ENCODE data around the gene HDAC4. TPM values are rescaled to one million over a fixed set of nuclear protein-coding genes. Genes with fewer than 3 reads are reported as not detected.

HDAC4 gene
- total RNA-seq, 4 donors from 2014 or later: 21.6 to 72.7 (median 35.2) TPM

DNA sequence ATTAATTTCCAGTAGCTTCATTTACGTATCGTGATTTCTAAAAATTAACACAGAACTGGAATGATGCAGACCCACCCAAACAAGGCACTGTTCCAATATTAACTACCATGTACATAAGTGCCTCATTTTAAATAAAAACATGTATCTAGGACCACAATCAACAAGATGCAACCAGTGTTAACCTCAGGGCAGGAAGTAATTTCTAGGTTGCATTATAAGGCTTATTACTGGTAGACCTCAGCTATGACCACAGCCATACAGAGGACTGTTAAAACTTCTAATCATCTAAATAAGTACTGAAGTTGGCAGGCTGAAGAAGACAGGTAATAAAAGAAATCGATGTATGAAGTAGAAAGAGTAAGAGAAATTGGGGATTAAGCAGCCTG is 262.9 kb downstream of the HDAC4 start:
- peaks cover 0 to 8% (median 0%) of the 10 kb centered on the region in 3 donors for H3K4me1 ChIP-seq
- intact Hi-C loops (cut with DNase I): no loop called here
- DNase-seq: no peak
- peak overlapping the region in 2 of 4 donors; percentile 6 to 49 for H3K27ac ChIP-seq
- WGBS, 2 donors: 79 to 91% methylated on average over 3 of the region's 3 CpGs
- H3K9me3 ChIP-seq: no peaks in the 10 kb centered on the region
- no peaks in the 10 kb centered on the region for H3K27me3 ChIP-seq
- peaks cover 17 to 100% (median 21%) of the 10 kb centered on the region in 3 donors for H3K36me3 ChIP-seq
- TF ChIP-seq POLR2A (IDR thresholded peaks at IDR 0.05): no peak
- TF ChIP-seq, protein P1, sequence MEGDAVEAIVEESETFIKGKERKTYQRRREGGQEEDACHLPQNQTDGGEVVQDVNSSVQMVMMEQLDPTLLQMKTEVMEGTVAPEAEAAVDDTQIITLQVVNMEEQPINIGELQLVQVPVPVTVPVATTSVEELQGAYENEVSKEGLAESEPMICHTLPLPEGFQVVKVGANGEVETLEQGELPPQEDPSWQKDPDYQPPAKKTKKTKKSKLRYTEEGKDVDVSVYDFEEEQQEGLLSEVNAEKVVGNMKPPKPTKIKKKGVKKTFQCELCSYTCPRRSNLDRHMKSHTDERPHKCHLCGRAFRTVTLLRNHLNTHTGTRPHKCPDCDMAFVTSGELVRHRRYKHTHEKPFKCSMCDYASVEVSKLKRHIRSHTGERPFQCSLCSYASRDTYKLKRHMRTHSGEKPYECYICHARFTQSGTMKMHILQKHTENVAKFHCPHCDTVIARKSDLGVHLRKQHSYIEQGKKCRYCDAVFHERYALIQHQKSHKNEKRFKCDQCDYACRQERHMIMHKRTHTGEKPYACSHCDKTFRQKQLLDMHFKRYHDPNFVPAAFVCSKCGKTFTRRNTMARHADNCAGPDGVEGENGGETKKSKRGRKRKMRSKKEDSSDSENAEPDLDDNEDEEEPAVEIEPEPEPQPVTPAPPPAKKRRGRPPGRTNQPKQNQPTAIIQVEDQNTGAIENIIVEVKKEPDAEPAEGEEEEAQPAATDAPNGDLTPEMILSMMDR (IDR thresholded peaks at IDR 0.05): no peak
- no peak overlapping the region for H3K4me3 ChIP-seq

- Histone ChIP-seq H3K9me3 (no peaks in the 10 kb centered on the region), H3K36me3 (peaks cover 17 to 100% (median 21%) of the 10 kb centered on the region in 3 donors), H3K4me1 (peaks cover 0 to 8% (median 0%) of the 10 kb centered on the region in 3 donors), H3K27me3 (no peaks in the 10 kb centered on the region), H3K27ac (peak overlapping the region in 2 of 4 donors; percentile 6 to 49), H3K4me3 (no peak overlapping the region)
- no peak for DNase-seq
- intact Hi-C loops (cut with DNase I): no loop called here
- 78 to 88% methylated on average over 7 to 11 of the region's 26 CpGs for WGBS, 2 donors
- no peak for TF ChIP-seq POLR2A (IDR thresholded peaks at IDR 0.05)
- TF ChIP-seq, protein P1 (IDR thresholded peaks at IDR 0.05): no peak
Measured at GRCh38 chr2:239137165-239137897, 263.5 kb downstream of the HDAC4 start.

- H3K36me3 ChIP-seq: peaks cover 16 to 100% (median 26%) of the 10 kb centered on the region in 3 donors
Measured at GRCh38 chr2:239136762-239137161, 264.1 kb downstream of the HDAC4 start.

DNA sequence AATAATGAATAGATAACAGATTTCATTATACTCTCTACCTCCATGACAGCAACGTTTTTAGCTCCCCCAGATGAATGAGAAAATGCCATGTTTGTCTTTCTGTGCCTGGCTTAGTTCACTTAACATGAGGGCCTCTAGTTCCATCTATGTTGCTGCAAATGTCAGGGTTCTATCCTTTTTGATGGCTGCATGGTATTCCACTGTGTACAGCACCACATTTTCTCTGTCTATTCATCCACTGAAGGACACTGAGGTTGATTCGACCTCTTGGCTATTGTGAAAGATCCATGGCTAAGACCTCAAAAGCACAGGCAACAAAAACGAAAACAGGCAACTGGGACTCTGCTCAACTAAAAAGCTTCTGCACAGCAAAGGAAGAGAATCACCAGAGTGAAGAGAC is 264.6 kb downstream of the HDAC4 start:
- WGBS, 2 donors: 75 to 86% methylated on average over 3 of the region's 3 CpGs
- DNase-seq: no peak

More at GRCh38 chr2:239136762-239137161, 264.1 kb downstream of the HDAC4 start:
- DNase-seq: no peak
- peaks cover 0 to 8% (median 0%) of the 10 kb centered on the region in 3 donors for H3K4me1 ChIP-seq
- intact Hi-C loops (cut with DNase I): no loop called here
- H3K27me3 ChIP-seq: no peaks in the 10 kb centered on the region
- no peak overlapping the region for H3K27ac ChIP-seq
- TF ChIP-seq, protein P1 (IDR thresholded peaks at IDR 0.05): no peak
- no peak for TF ChIP-seq POLR2A (IDR thresholded peaks at IDR 0.05)
- 87 to 91% methylated on average over 6 of the region's 6 CpGs for WGBS, 2 donors
- no peaks in the 10 kb centered on the region for H3K9me3 ChIP-seq
- no peak overlapping the region for H3K4me3 ChIP-seq

DNA sequence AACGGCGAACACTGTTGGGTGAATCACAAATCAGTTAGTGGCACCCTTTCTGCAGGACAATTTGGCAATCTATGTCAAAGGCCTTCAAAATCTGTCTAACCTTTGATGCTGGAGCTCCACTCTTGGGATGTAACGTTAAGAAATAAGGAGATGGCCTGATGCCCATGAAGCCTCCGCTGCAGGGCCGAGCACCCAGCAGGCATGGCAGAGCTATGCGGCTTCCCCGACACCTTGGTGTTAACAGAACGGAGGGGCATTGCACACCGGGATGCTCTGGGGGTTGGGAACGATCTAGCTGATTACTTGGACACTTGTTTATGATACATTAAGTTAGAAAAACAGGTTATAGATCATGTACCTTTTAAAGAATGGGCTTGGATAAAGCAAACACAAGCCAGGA is 265.3 kb downstream of the HDAC4 start:
- Histone ChIP-seq H3K9me3 (no peaks in the 10 kb centered on the region), H3K27ac (no peak overlapping the region), H3K36me3 (peaks cover 14 to 100% (median 26%) of the 10 kb centered on the region in 3 donors), H3K4me3 (no peak overlapping the region), H3K4me1 (peaks cover 0 to under 1% (median 0%) of the 10 kb centered on the region in 3 donors), H3K27me3 (no peaks in the 10 kb centered on the region)
- 87 to 96% methylated on average over 6 to 10 of the region's 10 CpGs for WGBS, 2 donors
- no peak for DNase-seq
- no peak for TF ChIP-seq POLR2A (IDR thresholded peaks at IDR 0.05)
- intact Hi-C loops (cut with DNase I): no loop called here

More for the DNA sequence above, 264.6 kb downstream of the HDAC4 start:
- no peaks in the 10 kb centered on the region for H3K27me3 ChIP-seq
- H3K27ac ChIP-seq: no peak overlapping the region
- H3K4me3 ChIP-seq: no peak overlapping the region
- TF ChIP-seq, protein P1 (IDR thresholded peaks at IDR 0.05): no peak
- no peak for TF ChIP-seq POLR2A (IDR thresholded peaks at IDR 0.05)
- H3K4me1 ChIP-seq: peaks cover 0 to 7% (median 0%) of the 10 kb centered on the region in 3 donors
- H3K9me3 ChIP-seq: no peaks in the 10 kb centered on the region
- H3K36me3 ChIP-seq: peaks cover 14 to 100% (median 26%) of the 10 kb centered on the region in 3 donors
- intact Hi-C loops (cut with DNase I): no loop called here
